Body of pancreas (tissue), 4 donors: ENCODE data around the gene MT1B.

Experiments
- POLR2A ChIP-seq, 3 donors: fragments of 450-650 bp; IDR thresholded peaks; one replicate each; pipeline ENCODE4 v1.6.1; 2016; ENCODE audit warnings: antibody characterized with exemption in 3 of 3, mild to moderate bottlenecking in 2 of 3
- TF ChIP-seq, protein P1 (sequence below), 7 experiments: fragments of 450-650 bp in 4 of 7; fragments of 200-600 bp in 3 of 7; sonication (generic) in 3 of 7; IDR thresholded peaks; one replicate each; pipeline ENCODE4 v1.5.1; 2016 to 2019; ENCODE audit warnings: antibody characterized with exemption in 7 of 7

DNA sequence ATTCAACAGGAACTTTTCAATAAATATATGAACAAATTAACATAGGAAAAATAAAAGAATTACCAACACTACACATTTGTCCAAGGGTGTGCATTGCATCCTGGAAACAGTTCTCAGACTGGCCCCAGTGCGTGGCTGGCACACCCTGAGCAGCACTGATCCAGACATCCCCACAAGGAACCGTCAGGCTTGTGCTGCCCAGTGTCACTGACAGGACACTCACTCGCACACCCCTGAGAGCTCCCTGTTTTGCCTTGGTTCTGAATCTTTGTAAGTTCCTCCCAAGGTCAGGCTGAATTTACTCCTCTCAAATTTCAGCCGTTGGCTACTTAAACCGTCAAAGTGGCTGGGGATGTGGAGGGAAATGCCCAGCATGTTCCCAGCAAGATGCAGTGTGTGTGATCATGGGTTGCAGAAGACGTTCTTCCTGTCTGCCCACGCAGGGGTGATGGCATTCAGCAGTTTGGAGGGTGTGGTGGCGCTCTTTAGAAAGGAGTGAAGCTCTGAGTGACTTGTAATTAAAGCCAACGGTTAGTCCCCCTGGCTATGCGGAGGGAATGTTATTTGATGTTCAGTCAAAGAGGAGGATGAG lies 41.6 kb upstream of the MT1B start:
- TF ChIP-seq, protein P1, sequence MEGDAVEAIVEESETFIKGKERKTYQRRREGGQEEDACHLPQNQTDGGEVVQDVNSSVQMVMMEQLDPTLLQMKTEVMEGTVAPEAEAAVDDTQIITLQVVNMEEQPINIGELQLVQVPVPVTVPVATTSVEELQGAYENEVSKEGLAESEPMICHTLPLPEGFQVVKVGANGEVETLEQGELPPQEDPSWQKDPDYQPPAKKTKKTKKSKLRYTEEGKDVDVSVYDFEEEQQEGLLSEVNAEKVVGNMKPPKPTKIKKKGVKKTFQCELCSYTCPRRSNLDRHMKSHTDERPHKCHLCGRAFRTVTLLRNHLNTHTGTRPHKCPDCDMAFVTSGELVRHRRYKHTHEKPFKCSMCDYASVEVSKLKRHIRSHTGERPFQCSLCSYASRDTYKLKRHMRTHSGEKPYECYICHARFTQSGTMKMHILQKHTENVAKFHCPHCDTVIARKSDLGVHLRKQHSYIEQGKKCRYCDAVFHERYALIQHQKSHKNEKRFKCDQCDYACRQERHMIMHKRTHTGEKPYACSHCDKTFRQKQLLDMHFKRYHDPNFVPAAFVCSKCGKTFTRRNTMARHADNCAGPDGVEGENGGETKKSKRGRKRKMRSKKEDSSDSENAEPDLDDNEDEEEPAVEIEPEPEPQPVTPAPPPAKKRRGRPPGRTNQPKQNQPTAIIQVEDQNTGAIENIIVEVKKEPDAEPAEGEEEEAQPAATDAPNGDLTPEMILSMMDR (IDR thresholded peaks at IDR 0.05), result no peak
- TF ChIP-seq POLR2A (IDR thresholded peaks at IDR 0.05), result peak in 2 of 3 donors; percentile 41 to 44
